GM18867 (cell line): ENCODE data around the gene CCDC116.
A peak's percentile ranks its signal among the peaks of the same experiment; 100 is the strongest.
"Not testable (repeated sequence)": the region's sequence is repeated elsewhere in the genome, so short reads cannot be mapped to it uniquely, and the experiment has no call there.

Source experiments
- ATAC-seq: cut with Tn5 transposase; IDR thresholded peaks from one replicate; pipeline ENCODE4 v1.9.1; 2021; ENCODE audit warnings: mild to moderate bottlenecking, moderate library complexity; ENCODE audit not compliant: unreplicated experiment

Gene CCDC116

GRCh38 chr22:21609556-21610157, 22.9 kb upstream of the CCDC116 start:
- not testable (repeated sequence) for ATAC-seq

- no peak for ATAC-seq
Observed at GRCh38 chr22:21611210-21611977, 21.2 kb upstream of the CCDC116 start.

GRCh38 chr22:21612858-21613257, 19.7 kb upstream of the CCDC116 start:
- ATAC-seq = no peak

GRCh38 chr22:21613553-21614233, 18.9 kb upstream of the CCDC116 start:
- ATAC-seq = no peak

GRCh38 chr22:21615731-21616130, 16.8 kb upstream of the CCDC116 start:
- no peak for ATAC-seq

GRCh38 chr22:21617337-21617736, 15.2 kb upstream of the CCDC116 start:
- not testable (repeated sequence) for ATAC-seq

- no peak for ATAC-seq
Observed at GRCh38 chr22:21621025-21621424, 11.5 kb upstream of the CCDC116 start.

- no peak for ATAC-seq
Observed at GRCh38 chr22:21622011-21622918, 10.3 kb upstream of the CCDC116 start.

- no peak for ATAC-seq
Observed at GRCh38 chr22:21622919-21623647, 9.5 kb upstream of the CCDC116 start.

GRCh38 chr22:21623648-21623970, 9.0 kb upstream of the CCDC116 start:
- no peak for ATAC-seq

- no peak for ATAC-seq
Observed at GRCh38 chr22:21624120-21624879, 8.3 kb upstream of the CCDC116 start.

GRCh38 chr22:21624880-21625791, 7.4 kb upstream of the CCDC116 start:
- no peak for ATAC-seq

- no peak for ATAC-seq
Observed at GRCh38 chr22:21626073-21626734, 6.4 kb upstream of the CCDC116 start.

GRCh38 chr22:21626735-21627469, 5.7 kb upstream of the CCDC116 start:
- no peak for ATAC-seq

- peak; percentile 21 for ATAC-seq
Observed at GRCh38 chr22:21628386-21629254, 3.9 kb upstream of the CCDC116 start.
